Upper lobe of left lung (tissue), 6 donors: ENCODE data around the gene IL22. TPM values are rescaled to one million over a fixed set of nuclear protein-coding genes. Genes with fewer than 3 reads are reported as not detected.
A peak's percentile ranks its signal among the peaks of the same experiment; 100 is the strongest.

ENCODE experiments used
- ATAC-seq, 2 donors: fragments of 200-7000 bp; cut with Tn5 transposase; one replicate each; pipeline ENCODE4 v1.9.1; 2022; ENCODE audit warnings: mild to moderate bottlenecking in 2 of 2, moderate library complexity in 2 of 2; ENCODE audit not compliant: low FRiP score in 2 of 2
- DNase-seq, 2 donors: peaks; one replicate each; pipeline ENCODE4 v3.0.0-alpha.2; 2019 to 2020
- H3K27ac ChIP-seq, 4 donors: fragments of 200-600 bp; sonication (generic); one replicate each; pipeline ENCODE4 v1.5.1; 2016 to 2019
- H3K27me3 ChIP-seq, 4 donors: fragments of 200-600 bp; sonication (generic); one replicate each; pipeline ENCODE4 v1.5.1; 2017 to 2019
- H3K36me3 ChIP-seq, 4 donors: fragments of 200-600 bp; sonication (generic); one replicate each; pipeline ENCODE4 v1.5.1; 2016 to 2019
- H3K4me1 ChIP-seq, 4 donors: fragments of 200-600 bp; sonication (generic); one replicate each; pipeline ENCODE4 v1.5.1; 2018 to 2019
- H3K4me3 ChIP-seq, 4 donors: fragments of 200-600 bp; sonication (generic); one replicate each; pipeline ENCODE4 v1.5.1; 2017 to 2019; ENCODE audit warnings: mild to moderate bottlenecking in 2 of 4, moderate library complexity in 1 of 4
- H3K9me3 ChIP-seq, 4 donors: fragments of 200-600 bp; sonication (generic); one replicate each; pipeline ENCODE4 v1.5.1; 2018 to 2019
- EP300 ChIP-seq, 4 donors: sonication (generic); formaldehyde crosslinking; IDR thresholded peaks; one replicate each; pipeline ENCODE4 v1.5.1; 2017; ENCODE audit warnings: antibody characterized with exemption in 4 of 4, control low read depth in 2 of 4
- POLR2A ChIP-seq, 4 donors: fragments of 450-650 bp; IDR thresholded peaks; one replicate each; pipeline ENCODE4 v1.5.1; 2016 to 2017; ENCODE audit warnings: antibody characterized with exemption in 4 of 4, mild to moderate bottlenecking in 2 of 4
- POLR2AphosphoS5 ChIP-seq, 2 donors: sonication (generic); formaldehyde crosslinking; IDR thresholded peaks; one replicate each; pipeline ENCODE4 v1.5.1; 2017; ENCODE audit warnings: antibody characterized with exemption in 2 of 2
- WGBS, 2 donors: methylation state at CpG; one replicate each; pipeline ENCODE4 v1.1.5; 2017 to 2018; 5-methylcytosine and 5-hydroxymethylcytosine counted together
- total RNA-seq, 6 donors: library from RNA; depleted of rRNA in 4 of 6; stranded (reverse); fragments of >200 nt in 4 of 6; gene quantifications; one replicate each; pipeline versions ENCODE4 v1.1.0 to v1.2.1, GENCODE V29; 2016 to 2021
- TF ChIP-seq, protein P1 (sequence below), 6 experiments: fragments of 450-650 bp in 4 of 6; fragments of 200-600 bp in 2 of 6; sonication (generic) in 2 of 6; IDR thresholded peaks; one replicate each; pipeline ENCODE4 v1.5.1; 2016 to 2019; ENCODE audit warnings: antibody characterized with exemption in 6 of 6
- donor health status: DM: no; HTN: no; CAD: no; lungs with moderate emphysema.
- donor health status: DM: no; HTN: yes; CAD: no; lungs with severe emphysema.

IL22 gene
- total RNA-seq, 6 donors from 2014 or later: not detected

GRCh38 chr12:68281322-68282077 is 28.1 kb upstream of the IL22 start:
- ATAC-seq: no peak
- Histone ChIP-seq H3K4me1 (no peaks in the 10 kb centered on the region), H3K4me3 (no peak overlapping the region), H3K36me3 (no peaks in the 10 kb centered on the region), H3K9me3 (no peaks in the 10 kb centered on the region), H3K27ac (no peak overlapping the region), H3K27me3 (no peaks in the 10 kb centered on the region)
- 83 to 87% methylated on average over 4 of the region's 4 CpGs for WGBS, 2 donors
- no peak for TF ChIP-seq EP300 (IDR thresholded peaks at IDR 0.05)
- no peak for DNase-seq

DNA sequence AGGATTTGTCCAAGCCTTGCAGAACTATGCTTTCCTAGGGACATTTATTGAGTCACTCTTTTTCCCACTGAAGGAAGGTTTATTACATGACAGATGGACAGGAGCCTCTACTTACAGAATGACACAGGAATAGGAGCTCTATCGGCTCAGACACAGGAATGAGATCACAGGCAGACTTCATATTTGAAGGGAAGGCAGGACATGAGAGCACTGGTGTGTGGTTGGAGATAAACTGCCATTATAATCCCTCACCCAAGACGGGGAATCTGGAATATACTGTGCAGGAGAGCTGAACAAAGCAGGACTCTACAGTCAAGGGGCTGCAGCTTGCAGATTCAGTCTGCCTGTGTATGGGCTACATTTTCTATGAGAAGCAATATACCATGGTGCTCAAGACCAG is 26.8 kb upstream of the IL22 start:
- H3K27me3 ChIP-seq: no peaks in the 10 kb centered on the region
- DNase-seq (no peak), ATAC-seq (no peak)
- H3K4me3 ChIP-seq: no peak overlapping the region
- H3K27ac ChIP-seq: no peak overlapping the region
- H3K36me3 ChIP-seq: no peaks in the 10 kb centered on the region
- 90 to 92% methylated on average over 2 of the region's 2 CpGs for WGBS, 2 donors
- no peak for TF ChIP-seq POLR2AphosphoS5 (IDR thresholded peaks at IDR 0.05)
- TF ChIP-seq EP300 (IDR thresholded peaks at IDR 0.05): no peak
- no peaks in the 10 kb centered on the region for H3K4me1 ChIP-seq
- H3K9me3 ChIP-seq: no peaks in the 10 kb centered on the region

DNA sequence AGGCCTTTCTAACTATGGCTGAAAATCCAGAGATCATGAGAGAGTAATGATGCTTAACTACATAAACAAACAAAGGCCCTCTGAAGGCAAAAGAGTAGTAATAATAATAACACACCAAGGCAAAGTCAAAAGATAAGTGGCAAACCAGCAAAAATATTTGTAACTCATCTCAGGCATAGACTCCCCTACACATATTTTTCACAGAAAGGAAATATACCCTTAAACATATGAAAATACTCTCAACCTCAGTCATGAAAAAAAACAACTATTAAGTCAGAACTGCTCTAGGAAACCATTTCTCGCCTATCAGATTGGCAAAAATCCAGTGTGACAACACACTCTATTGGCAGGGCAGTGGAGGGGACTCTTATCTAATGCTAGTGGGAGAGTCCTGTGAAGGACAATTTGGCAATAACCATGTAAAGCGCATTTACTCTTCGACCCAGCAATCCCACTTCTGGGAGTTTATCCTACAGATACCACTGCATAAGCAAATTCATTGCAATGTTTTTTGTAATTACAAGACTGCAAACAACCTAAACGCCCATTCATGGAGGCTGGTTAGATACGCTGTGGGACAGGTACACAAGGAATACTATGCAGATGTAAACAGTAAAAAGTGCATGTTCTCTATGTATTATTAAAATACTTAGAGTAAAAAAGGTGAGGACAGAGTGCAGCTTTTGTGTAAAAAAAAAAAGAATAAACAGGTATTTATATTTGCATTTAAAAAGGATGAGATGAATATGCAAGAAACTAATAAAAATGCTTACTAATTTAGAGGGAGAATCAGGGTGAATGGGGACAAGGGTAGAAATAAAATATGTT is 26.0 kb upstream of the IL22 start:
- DNase-seq (peak in 1 of 2 donors; percentile 21), ATAC-seq (no peak)
- no peak overlapping the region for H3K27ac ChIP-seq
- 54 to 59% methylated on average over 5 of the region's 5 CpGs for WGBS, 2 donors
- H3K36me3 ChIP-seq: no peaks in the 10 kb centered on the region
- no peak overlapping the region for H3K4me3 ChIP-seq
- H3K9me3 ChIP-seq: no peaks in the 10 kb centered on the region
- no peaks in the 10 kb centered on the region for H3K27me3 ChIP-seq
- TF ChIP-seq, protein P1, sequence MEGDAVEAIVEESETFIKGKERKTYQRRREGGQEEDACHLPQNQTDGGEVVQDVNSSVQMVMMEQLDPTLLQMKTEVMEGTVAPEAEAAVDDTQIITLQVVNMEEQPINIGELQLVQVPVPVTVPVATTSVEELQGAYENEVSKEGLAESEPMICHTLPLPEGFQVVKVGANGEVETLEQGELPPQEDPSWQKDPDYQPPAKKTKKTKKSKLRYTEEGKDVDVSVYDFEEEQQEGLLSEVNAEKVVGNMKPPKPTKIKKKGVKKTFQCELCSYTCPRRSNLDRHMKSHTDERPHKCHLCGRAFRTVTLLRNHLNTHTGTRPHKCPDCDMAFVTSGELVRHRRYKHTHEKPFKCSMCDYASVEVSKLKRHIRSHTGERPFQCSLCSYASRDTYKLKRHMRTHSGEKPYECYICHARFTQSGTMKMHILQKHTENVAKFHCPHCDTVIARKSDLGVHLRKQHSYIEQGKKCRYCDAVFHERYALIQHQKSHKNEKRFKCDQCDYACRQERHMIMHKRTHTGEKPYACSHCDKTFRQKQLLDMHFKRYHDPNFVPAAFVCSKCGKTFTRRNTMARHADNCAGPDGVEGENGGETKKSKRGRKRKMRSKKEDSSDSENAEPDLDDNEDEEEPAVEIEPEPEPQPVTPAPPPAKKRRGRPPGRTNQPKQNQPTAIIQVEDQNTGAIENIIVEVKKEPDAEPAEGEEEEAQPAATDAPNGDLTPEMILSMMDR (IDR thresholded peaks at IDR 0.05): no peak
- TF ChIP-seq EP300 (IDR thresholded peaks at IDR 0.05) (no peak), POLR2A (IDR thresholded peaks at IDR 0.05) (no peak), POLR2AphosphoS5 (IDR thresholded peaks at IDR 0.05) (no peak)
- H3K4me1 ChIP-seq: no peaks in the 10 kb centered on the region

DNA sequence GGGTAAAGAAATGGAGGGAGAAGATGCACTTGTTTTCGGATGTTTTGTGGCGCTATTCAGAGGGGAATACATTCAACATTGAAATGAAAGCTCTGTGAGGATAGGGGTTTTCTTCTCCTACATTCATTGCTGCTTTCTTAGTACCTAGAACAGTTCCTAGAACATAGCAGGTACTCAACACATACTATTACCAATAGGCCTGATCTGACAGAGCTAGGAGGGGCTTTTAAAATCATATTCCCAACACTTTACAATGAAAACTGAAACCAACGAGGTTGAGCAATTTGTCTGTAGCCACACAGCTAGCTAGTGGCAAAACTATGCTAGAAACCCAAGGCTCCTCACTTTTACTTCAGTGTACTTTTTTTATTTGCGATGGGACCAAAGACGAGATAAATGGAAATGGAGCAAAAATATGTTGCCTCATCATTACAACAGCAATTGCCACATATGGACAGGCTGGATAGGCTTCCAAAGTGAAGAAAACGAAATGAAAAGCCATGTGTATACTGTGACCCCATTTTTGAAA is 23.1 kb upstream of the IL22 start:
- Histone ChIP-seq H3K36me3 (no peaks in the 10 kb centered on the region), H3K4me3 (no peak overlapping the region), H3K27ac (no peak overlapping the region), H3K4me1 (no peaks in the 10 kb centered on the region), H3K27me3 (no peaks in the 10 kb centered on the region), H3K9me3 (no peaks in the 10 kb centered on the region)
- WGBS, 2 donors: 78 to 79% methylated on average over 6 of the region's 6 CpGs
- TF ChIP-seq EP300 (IDR thresholded peaks at IDR 0.05): no peak
- TF ChIP-seq POLR2A (IDR thresholded peaks at IDR 0.05): no peak
- no peak for TF ChIP-seq POLR2AphosphoS5 (IDR thresholded peaks at IDR 0.05)
- TF ChIP-seq, protein P1 (IDR thresholded peaks at IDR 0.05): no peak
- DNase-seq: no peak
- ATAC-seq: no peak

DNA sequence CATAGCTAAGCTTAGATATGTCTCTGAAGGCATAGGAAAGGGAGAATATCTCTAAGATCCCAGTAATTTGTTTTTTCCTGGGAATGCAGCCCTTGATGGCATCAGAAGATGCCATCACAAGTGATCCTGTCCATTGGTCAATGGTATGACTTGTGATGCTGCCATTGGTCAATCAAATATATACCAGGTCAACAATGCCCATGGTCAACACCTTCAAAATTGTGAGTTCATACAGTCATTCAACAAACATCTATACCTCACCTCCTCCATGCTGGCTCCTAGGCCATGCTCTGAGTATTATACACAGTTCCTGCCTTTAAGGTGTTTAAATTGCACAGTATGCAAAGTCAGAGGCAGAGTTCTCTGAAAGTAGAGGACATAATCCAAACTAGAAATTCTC is 19.3 kb upstream of the IL22 start:
- TF ChIP-seq EP300 (IDR thresholded peaks at IDR 0.05): no peak
- TF ChIP-seq POLR2AphosphoS5 (IDR thresholded peaks at IDR 0.05): no peak
- no peak for TF ChIP-seq POLR2A (IDR thresholded peaks at IDR 0.05)
- TF ChIP-seq, protein P1 (IDR thresholded peaks at IDR 0.05): no peak
- H3K9me3 ChIP-seq: no peaks in the 10 kb centered on the region
- H3K27ac ChIP-seq: no peak overlapping the region
- H3K27me3 ChIP-seq: no peaks in the 10 kb centered on the region
- ATAC-seq (no peak), DNase-seq (no peak)
- no peak overlapping the region for H3K4me3 ChIP-seq
- H3K36me3 ChIP-seq: no peaks in the 10 kb centered on the region
- no peaks in the 10 kb centered on the region for H3K4me1 ChIP-seq
